WERI-Rb-1 (cell line): ENCODE measurements around the gene WBP1.
A peak's percentile ranks its signal among the peaks of the same experiment; 100 is the strongest.
"Not testable (repeated sequence)": the region's sequence is repeated elsewhere in the genome, so short reads cannot be mapped to it uniquely, and the experiment has no call there.

Source experiments
- DNase-seq: peaks from one replicate; pipeline ENCODE4 v3.0.0-alpha.2; 2020
- H3K27ac ChIP-seq: fragments of 250-450 bp; sonication (Bioruptor Pico); 2 replicates; pipeline ENCODE4 v1.5.1; 2020; ENCODE audit warnings: mild to moderate bottlenecking, moderate library complexity
- H3K27me3 ChIP-seq: fragments of 250-450 bp; sonication (Bioruptor Pico); 2 replicates; pipeline ENCODE4 v1.5.1; 2021; ENCODE audit warnings: mild to moderate bottlenecking, low read depth, moderate library complexity; ENCODE audit not compliant: insufficient read depth, severe bottlenecking
- H3K36me3 ChIP-seq: fragments of 250-450 bp; sonication (Bioruptor Pico); 2 replicates; pipeline ENCODE4 v1.5.1; 2020; ENCODE audit warnings: mild to moderate bottlenecking, moderate library complexity
- H3K4me3 ChIP-seq: 2 replicates; pipeline ENCODE4 v1.5.1; 2011; ENCODE audit warnings: low read depth, mild to moderate bottlenecking, control low read depth, low read length
- H3K9me3 ChIP-seq: fragments of 250-450 bp; sonication (Bioruptor Pico); 2 replicates; pipeline ENCODE4 v1.5.1; 2021; ENCODE audit warnings: mild to moderate bottlenecking, moderate library complexity; ENCODE audit not compliant: severe bottlenecking
- TF ChIP-seq, protein P1 (sequence below): IDR thresholded peaks from 2 replicates; pipeline ENCODE4 v1.5.1; 2011; ENCODE audit warnings: low read depth, mild to moderate bottlenecking, control low read depth, inconsistent platforms, low read length

The WBP1 gene

GRCh38 chr2:74457549-74458131, 598 bp upstream of the WBP1 start:
- Histone ChIP-seq H3K4me3 (peak overlapping the region; percentile 81), H3K9me3 (no peaks in the 10 kb centered on the region), H3K27me3 (no peaks in the 10 kb centered on the region), H3K27ac (peak overlapping the region; percentile 92), H3K36me3 (peaks cover 25% of the 10 kb centered on the region)
- TF ChIP-seq, protein P1, sequence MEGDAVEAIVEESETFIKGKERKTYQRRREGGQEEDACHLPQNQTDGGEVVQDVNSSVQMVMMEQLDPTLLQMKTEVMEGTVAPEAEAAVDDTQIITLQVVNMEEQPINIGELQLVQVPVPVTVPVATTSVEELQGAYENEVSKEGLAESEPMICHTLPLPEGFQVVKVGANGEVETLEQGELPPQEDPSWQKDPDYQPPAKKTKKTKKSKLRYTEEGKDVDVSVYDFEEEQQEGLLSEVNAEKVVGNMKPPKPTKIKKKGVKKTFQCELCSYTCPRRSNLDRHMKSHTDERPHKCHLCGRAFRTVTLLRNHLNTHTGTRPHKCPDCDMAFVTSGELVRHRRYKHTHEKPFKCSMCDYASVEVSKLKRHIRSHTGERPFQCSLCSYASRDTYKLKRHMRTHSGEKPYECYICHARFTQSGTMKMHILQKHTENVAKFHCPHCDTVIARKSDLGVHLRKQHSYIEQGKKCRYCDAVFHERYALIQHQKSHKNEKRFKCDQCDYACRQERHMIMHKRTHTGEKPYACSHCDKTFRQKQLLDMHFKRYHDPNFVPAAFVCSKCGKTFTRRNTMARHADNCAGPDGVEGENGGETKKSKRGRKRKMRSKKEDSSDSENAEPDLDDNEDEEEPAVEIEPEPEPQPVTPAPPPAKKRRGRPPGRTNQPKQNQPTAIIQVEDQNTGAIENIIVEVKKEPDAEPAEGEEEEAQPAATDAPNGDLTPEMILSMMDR: 0 out of 2 replicates have a peak, but pooled peaks have one; percentile 0
- DNase-seq: peak; percentile 92

DNA sequence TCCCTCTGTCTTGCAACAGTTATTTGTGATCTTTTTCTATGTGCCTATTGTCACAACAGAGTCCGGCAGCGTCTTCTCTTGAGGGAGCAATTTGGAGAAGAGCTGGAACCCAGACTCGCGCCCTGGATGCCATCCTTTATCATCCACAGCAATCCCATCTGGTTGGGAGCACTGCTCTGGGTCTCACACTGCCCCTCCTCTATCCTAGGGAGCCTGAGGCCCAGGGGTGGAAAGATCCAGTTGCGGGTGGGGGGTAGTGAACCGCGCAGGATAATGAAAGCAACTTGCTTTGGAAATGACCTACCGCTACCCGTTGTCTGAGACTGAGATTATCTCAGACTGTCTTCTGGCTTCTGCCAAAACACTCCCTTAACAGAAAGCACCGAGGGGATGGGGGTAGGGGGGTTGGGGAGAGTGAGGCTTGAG, 713 bp downstream of the WBP1 start:
- Histone ChIP-seq H3K4me3 (peak overlapping the region; percentile 83), H3K27ac (peak overlapping the region; percentile 66), H3K9me3 (no peaks in the 10 kb centered on the region), H3K27me3 (no peaks in the 10 kb centered on the region), H3K36me3 (peaks cover 33% of the 10 kb centered on the region)
- no peak for DNase-seq
- TF ChIP-seq, protein P1: no peak

- not testable (repeated sequence) for H3K4me3 ChIP-seq, DNase-seq, H3K9me3 ChIP-seq, H3K27me3 ChIP-seq, H3K27ac ChIP-seq
- peaks cover 33% of the 10 kb centered on the region for H3K36me3 ChIP-seq
These were observed 1.4 kb downstream of the WBP1 start for GRCh38 chr2:74459503-74460118.

- DNase-seq: not testable (repeated sequence)
These were observed 1.9 kb downstream of the WBP1 start for GRCh38 chr2:74460187-74460586.

DNA sequence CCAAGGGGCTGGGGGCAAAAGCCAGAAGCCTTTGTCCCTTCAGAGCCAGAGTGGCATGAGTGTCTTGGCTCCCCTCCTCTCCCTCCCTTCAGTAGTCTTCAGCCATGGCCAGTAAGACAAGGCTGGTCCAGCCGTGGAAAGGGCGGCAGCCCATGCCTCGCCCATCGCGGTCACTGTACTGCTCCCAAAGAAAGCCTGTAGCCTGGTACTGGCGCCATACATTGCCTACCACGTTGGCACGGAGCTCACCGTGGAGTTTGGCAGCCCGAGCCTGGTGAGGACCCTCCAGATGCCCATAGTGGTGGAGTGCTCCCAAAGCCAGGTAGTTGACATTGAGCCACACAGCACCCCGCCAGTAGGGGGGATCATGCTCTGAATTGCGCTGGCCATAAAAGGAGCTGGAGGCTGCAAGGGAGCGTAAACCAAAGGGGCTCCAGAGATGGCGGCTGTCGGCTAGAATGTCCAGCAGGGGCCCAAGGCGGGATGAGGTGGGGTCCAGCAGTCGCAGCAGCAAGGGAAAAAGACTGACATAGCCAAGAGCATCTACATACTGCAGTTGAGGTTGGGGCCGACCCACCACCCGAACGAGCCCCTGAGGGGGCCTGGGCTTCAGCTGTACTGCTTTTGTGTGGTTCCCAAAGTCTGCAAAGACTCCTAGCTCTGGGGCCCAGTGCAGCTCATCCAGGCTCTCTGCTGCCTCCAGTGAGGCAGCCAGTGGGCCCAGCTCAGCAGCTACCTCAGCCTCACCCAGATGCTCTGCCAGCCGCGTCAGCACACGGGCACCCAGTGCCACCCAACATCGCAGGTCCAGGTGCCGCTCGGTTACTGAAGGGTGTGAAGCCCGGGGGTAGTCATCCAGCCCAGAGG, 3.2 kb downstream of the WBP1 start:
- H3K27me3 ChIP-seq: no peaks in the 10 kb centered on the region
- no peak overlapping the region for H3K27ac ChIP-seq
- H3K36me3 ChIP-seq: peaks cover 33% of the 10 kb centered on the region
- TF ChIP-seq, protein P1: peak; percentile 46
- H3K4me3 ChIP-seq: no peak overlapping the region
- H3K9me3 ChIP-seq: no peaks in the 10 kb centered on the region
- peak; percentile 60 for DNase-seq

More at GRCh38 chr2:74460187-74460586, 1.9 kb downstream of the WBP1 start:
- not testable (repeated sequence) for H3K27me3 ChIP-seq, H3K4me3 ChIP-seq, H3K9me3 ChIP-seq, H3K27ac ChIP-seq
- peaks cover 36% of the 10 kb centered on the region for H3K36me3 ChIP-seq

- H3K4me3 ChIP-seq: no peak overlapping the region
- DNase-seq: no peak
- peaks cover 32% of the 10 kb centered on the region for H3K36me3 ChIP-seq
- H3K27ac ChIP-seq: no peak overlapping the region
- H3K27me3 ChIP-seq: no peaks in the 10 kb centered on the region
- TF ChIP-seq, protein P1: no peak
- H3K9me3 ChIP-seq: no peaks in the 10 kb centered on the region
These were observed 4.0 kb downstream of the WBP1 start for GRCh38 chr2:74462054-74462785.
